ENCODE measurements around the gene PPP1R2. TPM values are rescaled to one million over a fixed set of nuclear protein-coding genes. Genes with fewer than 3 reads are reported as not detected.

Gene PPP1R2
- total RNA-seq, 2 experiments from 2014 or later: 85.3 to 93.6 TPM

GRCh38 chr3:195577645-195578177, 34.6 kb upstream of the PPP1R2 start:
- POLR2A ChIA-PET: no interaction called here
- Mint-ChIP-seq H3K27ac (no peak overlapping the region), H3K36me3 (no peaks in the 10 kb centered on the region), H3K9me3 (no peaks in the 10 kb centered on the region), H3K4me3 (no peak overlapping the region), H3K4me1 (peaks cover 14% of the 10 kb centered on the region), H3K27me3 (peaks cover 2% of the 10 kb centered on the region)
- no peak for ATAC-seq (ENCODE audit: low read depth)
- DNase-seq: no peak

GRCh38 chr3:195574497-195575304, 31.6 kb upstream of the PPP1R2 start:
- POLR2A ChIA-PET: no interaction called here
- DNase-seq: no peak
- H3K36me3 Mint-ChIP-seq: no peaks in the 10 kb centered on the region
- H3K4me3 Mint-ChIP-seq: no peak overlapping the region
- ATAC-seq (ENCODE audit: low read depth): no peak
- peaks cover 2% of the 10 kb centered on the region for H3K27me3 Mint-ChIP-seq
- no peak overlapping the region for H3K27ac Mint-ChIP-seq
- H3K4me1 Mint-ChIP-seq: peaks cover 12% of the 10 kb centered on the region
- no peaks in the 10 kb centered on the region for H3K9me3 Mint-ChIP-seq

- H3K36me3 Mint-ChIP-seq: no peaks in the 10 kb centered on the region
- no peak for ATAC-seq (ENCODE audit: low read depth)
- POLR2A ChIA-PET: interaction anchor here (0.6 to 0.9 kb wide), 2 partner anchors 9 to 31 kb away, joined by 3 to 4 read pairs; partner anchors contain the start of gene PPP1R2
- H3K9me3 Mint-ChIP-seq: no peaks in the 10 kb centered on the region
- no peak overlapping the region for H3K4me3 Mint-ChIP-seq
- DNase-seq: no peak
- no peaks in the 10 kb centered on the region for H3K27me3 Mint-ChIP-seq
- H3K4me1 Mint-ChIP-seq: peaks cover 15% of the 10 kb centered on the region
- no peak overlapping the region for H3K27ac Mint-ChIP-seq
These were observed 30.7 kb upstream of the PPP1R2 start for GRCh38 chr3:195573611-195574496.

GRCh38 chr3:195571361-195571760, 28.2 kb upstream of the PPP1R2 start:
- no peaks in the 10 kb centered on the region for H3K36me3 Mint-ChIP-seq
- POLR2A ChIA-PET: no interaction called here
- ATAC-seq (ENCODE audit: low read depth): no peak
- no peak overlapping the region for H3K27ac Mint-ChIP-seq
- H3K4me1 Mint-ChIP-seq: peaks cover 23% of the 10 kb centered on the region
- no peak for DNase-seq
- H3K4me3 Mint-ChIP-seq: no peak overlapping the region
- H3K9me3 Mint-ChIP-seq: no peaks in the 10 kb centered on the region
- peaks cover 3% of the 10 kb centered on the region for H3K27me3 Mint-ChIP-seq

- Mint-ChIP-seq H3K4me3 (no peak overlapping the region), H3K27me3 (peaks cover 3% of the 10 kb centered on the region)
- no peak for DNase-seq
These were observed 27.8 kb upstream of the PPP1R2 start for GRCh38 chr3:195570912-195571311.

GRCh38 chr3:195570344-195570743, 27.2 kb upstream of the PPP1R2 start:
- Mint-ChIP-seq H3K27ac (no peak overlapping the region), H3K4me3 (no peak overlapping the region), H3K27me3 (peaks cover 3% of the 10 kb centered on the region), H3K4me1 (peaks cover 23% of the 10 kb centered on the region), H3K9me3 (no peaks in the 10 kb centered on the region), H3K36me3 (no peaks in the 10 kb centered on the region)
- POLR2A ChIA-PET: no interaction called here
- DNase-seq (no peak), ATAC-seq (ENCODE audit: low read depth) (no peak)

More at GRCh38 chr3:195570912-195571311, 27.8 kb upstream of the PPP1R2 start:
- no peak for ATAC-seq (ENCODE audit: low read depth)
- Mint-ChIP-seq H3K4me1 (peaks cover 23% of the 10 kb centered on the region), H3K27ac (no peak overlapping the region), H3K9me3 (no peaks in the 10 kb centered on the region), H3K36me3 (no peaks in the 10 kb centered on the region)
- POLR2A ChIA-PET: no interaction called here

GRCh38 chr3:195568630-195569029, 25.5 kb upstream of the PPP1R2 start:
- H3K36me3 Mint-ChIP-seq: no peaks in the 10 kb centered on the region
- H3K4me1 Mint-ChIP-seq: peaks cover 21% of the 10 kb centered on the region
- no peak for DNase-seq
- POLR2A ChIA-PET: no interaction called here
- no peaks in the 10 kb centered on the region for H3K9me3 Mint-ChIP-seq
- ATAC-seq (ENCODE audit: low read depth): no peak
- no peak overlapping the region for H3K27ac Mint-ChIP-seq
- H3K4me3 Mint-ChIP-seq: no peak overlapping the region
- H3K27me3 Mint-ChIP-seq: peaks cover 3% of the 10 kb centered on the region

GRCh38 chr3:195566797-195567196, 23.7 kb upstream of the PPP1R2 start:
- H3K9me3 Mint-ChIP-seq: no peaks in the 10 kb centered on the region
- POLR2A ChIA-PET: interaction anchor here (0.6 kb wide), 1 partner anchor 29 kb away, joined by 3 read pairs; no protein-coding TSS in a partner anchor
- H3K4me1 Mint-ChIP-seq: peaks cover 26% of the 10 kb centered on the region
- H3K27ac Mint-ChIP-seq: no peak overlapping the region
- H3K4me3 Mint-ChIP-seq: no peak overlapping the region
- H3K36me3 Mint-ChIP-seq: no peaks in the 10 kb centered on the region
- H3K27me3 Mint-ChIP-seq: peaks cover 3% of the 10 kb centered on the region
- ATAC-seq (ENCODE audit: low read depth): no peak
- no peak for DNase-seq

GRCh38 chr3:195565716-195566115, 22.6 kb upstream of the PPP1R2 start:
- Mint-ChIP-seq H3K4me3 (no peak overlapping the region), H3K27me3 (peaks cover 3% of the 10 kb centered on the region), H3K4me1 (peaks cover 24% of the 10 kb centered on the region), H3K9me3 (no peaks in the 10 kb centered on the region), H3K36me3 (no peaks in the 10 kb centered on the region), H3K27ac (no peak overlapping the region)
- POLR2A ChIA-PET: no interaction called here
- ATAC-seq (ENCODE audit: low read depth) (no peak), DNase-seq (no peak)

GRCh38 chr3:195563317-195563716, 20.2 kb upstream of the PPP1R2 start:
- peaks cover 11% of the 10 kb centered on the region for H3K4me1 Mint-ChIP-seq
- POLR2A ChIA-PET: no interaction called here
- no peak for ATAC-seq (ENCODE audit: low read depth)
- H3K27ac Mint-ChIP-seq: no peak overlapping the region
- peaks cover 3% of the 10 kb centered on the region for H3K27me3 Mint-ChIP-seq
- H3K9me3 Mint-ChIP-seq: no peaks in the 10 kb centered on the region
- DNase-seq: no peak
- H3K4me3 Mint-ChIP-seq: no peak overlapping the region
- H3K36me3 Mint-ChIP-seq: no peaks in the 10 kb centered on the region

- Mint-ChIP-seq H3K27ac (no peak overlapping the region), H3K36me3 (no peaks in the 10 kb centered on the region), H3K9me3 (no peaks in the 10 kb centered on the region), H3K27me3 (no peaks in the 10 kb centered on the region), H3K4me3 (no peak overlapping the region), H3K4me1 (peaks cover 12% of the 10 kb centered on the region)
- no peak for ATAC-seq (ENCODE audit: low read depth)
- DNase-seq: no peak
- POLR2A ChIA-PET: no interaction called here
These were observed 16.7 kb upstream of the PPP1R2 start for GRCh38 chr3:195559723-195560409.

- peak; percentile 85 for ATAC-seq (ENCODE audit: low read depth)
- H3K9me3 Mint-ChIP-seq: no peaks in the 10 kb centered on the region
- POLR2A ChIA-PET: interaction anchor here (1.0 kb wide), 1 partner anchor 16 kb away, joined by 3 read pairs; the partner anchor contains the start of gene PPP1R2
- DNase-seq: no peak
- H3K4me1 Mint-ChIP-seq: peaks cover 12% of the 10 kb centered on the region
- H3K4me3 Mint-ChIP-seq: no peak overlapping the region
- H3K36me3 Mint-ChIP-seq: no peaks in the 10 kb centered on the region
- no peaks in the 10 kb centered on the region for H3K27me3 Mint-ChIP-seq
- H3K27ac Mint-ChIP-seq: no peak overlapping the region
These were observed 15.5 kb upstream of the PPP1R2 start for GRCh38 chr3:195558602-195559001.

- ATAC-seq (ENCODE audit: low read depth): no peak
- no peak overlapping the region for H3K27ac Mint-ChIP-seq
- H3K4me1 Mint-ChIP-seq: peaks cover 15% of the 10 kb centered on the region
- POLR2A ChIA-PET: interaction anchor here (0.9 kb wide), 1 partner anchor 15 kb away, joined by 3 read pairs; the partner anchor contains the start of gene PPP1R2
- no peaks in the 10 kb centered on the region for H3K9me3 Mint-ChIP-seq
- H3K27me3 Mint-ChIP-seq: no peaks in the 10 kb centered on the region
- no peaks in the 10 kb centered on the region for H3K36me3 Mint-ChIP-seq
- no peak for DNase-seq
- no peak overlapping the region for H3K4me3 Mint-ChIP-seq
These were observed 14.2 kb upstream of the PPP1R2 start for GRCh38 chr3:195557322-195557721.
